Activated CD4-positive, alpha-beta T cell treated with anti-CD3 and anti-CD28 coated beads, Interleukin-2, amount 50 U/mL, for 16 hours (primary cell): ENCODE data around the gene ZNF669.
A peak's percentile ranks its signal among the peaks of the same experiment; 100 is the strongest.
"Not testable (repeated sequence)": the region's sequence is repeated elsewhere in the genome, so short reads cannot be mapped to it uniquely, and the experiment has no call there.

Experiments used
- DNase-seq: peaks from one replicate; pipeline ENCODE4 v3.0.0-alpha.2; 2020

The ZNF669 gene

DNA sequence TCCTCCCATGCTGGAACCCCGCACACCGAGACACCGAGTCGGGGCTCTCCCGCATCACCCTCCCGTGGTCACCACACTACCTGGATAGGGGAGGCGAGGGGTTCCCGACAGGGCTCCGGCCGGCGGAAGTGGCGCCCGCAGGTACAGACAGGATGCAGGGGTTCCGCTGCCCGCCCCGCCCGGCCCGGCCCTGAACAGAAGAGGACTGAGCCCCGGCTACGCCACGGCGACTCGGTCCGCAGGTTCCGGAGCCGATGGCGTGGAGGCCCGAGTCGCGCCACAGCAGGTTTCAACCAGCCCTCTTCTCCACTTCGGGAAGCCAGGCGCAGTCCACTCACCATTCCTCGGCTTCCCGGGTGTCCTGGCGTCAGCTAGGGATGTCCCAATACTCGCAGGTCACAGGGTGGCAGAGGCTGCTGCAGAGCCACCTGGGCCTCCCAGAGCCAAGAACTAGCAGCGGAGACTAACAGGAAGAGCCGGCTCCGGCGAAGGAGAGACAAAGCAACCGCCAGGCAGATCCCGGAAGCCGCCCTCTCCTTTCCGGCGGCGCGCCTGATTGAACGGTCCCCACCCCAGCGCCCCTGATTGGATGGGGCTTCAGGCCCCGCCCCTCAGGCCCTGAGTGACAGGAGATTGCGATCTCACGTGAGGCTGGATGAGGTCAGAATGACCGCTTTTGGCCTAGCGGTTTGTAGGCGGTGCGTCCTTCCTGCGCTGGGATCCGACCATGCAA, at the start of gene ZNF669:
TSS of gene ZNF669 (minus strand) at position 498 of the 733 bp plus-strand sequence. CDS start at position 341, 157 bp downstream.
- peak; percentile 95 for DNase-seq

DNA sequence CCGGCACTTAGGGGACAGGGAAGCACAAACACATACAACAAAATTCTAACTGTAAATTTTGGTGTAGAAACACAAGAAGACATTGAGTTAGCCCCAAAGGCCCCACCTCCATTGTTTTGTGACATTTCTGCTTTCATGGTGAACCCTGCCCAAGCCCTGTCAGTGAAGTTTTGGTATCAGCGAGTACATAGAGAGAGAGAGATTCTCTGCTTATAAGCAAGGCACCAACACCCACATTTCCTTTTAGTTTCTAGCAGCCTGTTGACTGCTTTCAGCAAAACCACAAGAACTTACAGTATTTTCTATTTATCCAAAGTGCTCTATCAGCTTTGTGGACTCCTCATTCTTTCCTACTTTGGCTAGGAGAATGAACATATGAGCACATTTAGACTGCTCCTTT, 43.6 kb upstream of the ZNF669 start:
- DNase-seq, result no peak

DNA sequence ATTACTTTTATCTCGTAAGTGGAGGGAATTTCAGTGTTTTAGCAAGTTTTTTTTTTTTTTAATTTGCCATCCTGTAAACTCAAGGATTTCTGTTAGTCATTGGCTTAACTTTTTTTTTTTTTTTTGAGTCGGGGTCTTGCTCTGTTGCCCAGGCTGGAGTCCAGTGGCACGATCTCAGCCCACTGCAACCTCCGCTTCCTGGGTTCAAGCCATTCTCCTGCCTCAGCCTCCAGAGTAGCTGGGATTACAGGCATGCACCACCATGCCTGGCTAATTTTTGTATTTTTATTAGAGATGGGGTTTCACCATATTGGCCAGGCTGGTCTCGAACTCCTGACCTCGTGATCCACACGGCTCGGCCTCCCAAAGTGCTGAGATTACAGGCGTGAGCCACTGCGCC, 43.0 kb upstream of the ZNF669 start:
- DNase-seq, result not testable (repeated sequence)

DNA sequence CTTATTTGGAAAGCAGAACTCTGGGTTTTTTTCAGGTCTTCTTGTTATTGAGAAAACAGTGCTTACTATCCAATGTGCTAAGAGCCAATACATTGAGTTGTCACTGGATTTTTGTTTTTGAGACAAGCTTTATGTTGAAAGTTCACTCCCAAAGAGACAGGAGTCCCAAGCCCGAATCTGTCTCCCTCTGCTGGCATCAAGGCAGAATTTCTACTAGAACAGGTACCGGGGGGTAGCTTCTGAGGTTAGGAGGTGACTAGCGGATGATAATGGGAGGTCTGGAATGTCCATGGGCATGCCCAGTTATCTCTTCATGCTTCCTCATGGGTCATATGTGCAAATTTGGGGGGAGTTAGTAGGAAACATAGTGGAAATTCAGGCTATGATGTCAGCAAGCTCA, 42.5 kb upstream of the ZNF669 start:
- no peak for DNase-seq

DNA sequence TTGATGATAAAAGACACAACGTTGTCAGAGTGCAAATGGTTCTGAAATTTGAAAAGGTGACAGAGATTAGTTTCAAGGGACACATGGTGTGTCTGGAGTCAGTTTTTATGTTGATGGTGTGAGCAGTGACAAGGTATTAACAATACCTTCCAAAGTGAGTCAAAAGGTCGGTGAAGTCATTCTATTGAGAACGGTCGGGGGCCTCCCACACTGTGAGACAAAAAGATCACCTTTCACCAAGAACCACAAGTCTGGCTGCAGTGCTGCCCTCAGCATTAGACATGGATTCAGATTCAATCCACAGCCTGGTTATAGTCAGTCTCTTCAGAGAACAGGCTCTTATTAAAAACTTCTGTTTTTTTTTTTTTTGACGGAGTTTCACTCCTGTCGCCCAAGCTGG, 41.1 kb upstream of the ZNF669 start:
- DNase-seq, result no peak

DNA sequence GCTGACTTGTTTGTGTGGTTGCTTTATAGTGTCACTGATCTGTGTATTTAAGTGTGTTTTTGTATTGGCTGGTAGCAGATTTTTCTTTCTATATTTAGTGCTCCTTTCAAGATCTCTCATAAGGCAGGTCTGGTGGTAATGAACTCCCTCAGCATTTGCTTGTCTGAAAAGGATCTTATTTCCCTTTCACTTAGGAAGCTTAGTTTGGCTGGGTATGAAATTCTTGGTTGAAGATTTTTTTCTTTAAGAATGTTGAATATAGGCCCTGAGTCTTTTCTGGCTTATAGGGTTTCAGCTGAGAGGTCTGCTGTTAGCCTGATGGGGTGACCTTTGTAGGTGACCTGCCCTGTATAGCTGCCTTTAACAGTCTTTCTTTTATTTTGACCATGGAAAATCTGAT, 35.4 kb upstream of the ZNF669 start:
- DNase-seq, result not testable (repeated sequence)

DNA sequence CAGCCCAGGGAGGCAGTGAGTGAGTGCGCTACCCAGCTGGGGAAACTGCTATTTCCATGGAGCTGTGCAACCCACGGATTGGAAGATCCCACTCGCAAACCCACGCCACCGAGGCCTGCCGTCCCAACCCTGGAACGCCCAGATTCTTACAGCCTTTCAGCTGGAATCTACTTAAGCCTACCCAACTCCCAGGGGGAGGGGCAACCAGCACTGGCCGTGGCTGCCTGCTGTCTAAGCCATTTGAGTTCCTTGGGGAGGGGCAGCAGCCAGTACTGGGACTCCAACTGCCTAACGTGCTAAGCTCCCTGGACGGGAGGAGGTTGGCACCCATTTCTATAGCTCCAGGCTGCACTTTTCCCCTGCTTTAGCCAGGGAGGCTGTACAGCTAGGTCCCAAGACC, 27.1 kb upstream of the ZNF669 start:
- DNase-seq, result no peak

DNA sequence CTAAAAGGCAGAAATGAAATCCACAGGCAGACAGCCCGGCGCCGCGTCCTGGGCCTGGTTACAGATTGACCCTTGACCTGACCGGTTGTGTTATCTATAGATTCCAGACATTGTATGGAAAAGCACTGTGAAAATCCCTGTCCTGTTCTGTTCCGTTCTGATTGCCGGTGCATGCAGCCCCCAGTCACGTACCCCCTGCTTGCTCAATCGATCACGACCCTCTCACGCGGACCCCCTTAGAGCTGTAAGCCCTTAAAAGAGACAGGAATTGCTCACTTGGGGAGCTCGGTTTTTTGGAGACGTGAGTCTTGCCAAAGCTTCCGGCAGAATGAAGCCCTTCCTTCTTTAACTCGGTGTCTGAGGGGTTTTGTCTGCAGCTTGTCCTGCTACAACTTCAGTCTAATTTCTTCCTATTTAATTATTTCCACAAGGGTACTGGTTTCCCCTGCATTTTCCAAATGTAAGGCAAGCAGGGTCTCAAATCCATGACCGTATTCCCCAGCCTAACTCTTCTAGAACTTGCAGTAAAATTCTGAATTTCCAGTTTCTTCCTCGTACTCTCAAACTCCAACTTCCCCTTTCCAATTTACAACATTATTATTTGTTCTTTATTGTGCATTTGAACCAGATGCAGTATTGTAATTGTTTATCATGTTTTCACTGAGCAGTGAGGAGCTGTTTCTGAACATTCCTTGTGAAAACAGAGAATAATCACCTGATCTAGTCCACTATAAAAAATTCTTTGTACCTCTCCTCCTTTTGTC, 23.5 kb upstream of the ZNF669 start:
- DNase-seq, result not testable (repeated sequence)

DNA sequence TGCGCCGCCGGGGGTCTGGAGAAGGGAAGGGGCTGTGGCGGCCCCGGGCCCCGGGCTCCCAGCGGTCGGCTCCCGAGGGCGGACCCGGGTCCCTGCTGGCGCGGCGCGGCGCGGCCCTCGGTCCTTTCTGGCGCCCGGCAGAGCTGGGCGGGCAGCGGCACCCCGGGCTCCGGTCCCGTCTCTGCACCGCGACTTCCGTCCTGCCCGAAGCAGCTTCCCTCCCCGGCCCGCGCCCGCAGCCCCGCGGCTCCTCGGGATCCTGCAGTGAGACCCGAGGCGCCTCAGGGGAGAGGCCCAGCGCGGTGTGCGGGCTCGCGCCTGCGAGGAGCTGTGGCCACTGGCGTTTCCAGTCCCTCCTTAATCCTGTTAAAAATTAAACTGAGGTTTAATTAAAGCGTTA, 22.4 kb upstream of the ZNF669 start:
- DNase-seq, result not testable (repeated sequence)

DNA sequence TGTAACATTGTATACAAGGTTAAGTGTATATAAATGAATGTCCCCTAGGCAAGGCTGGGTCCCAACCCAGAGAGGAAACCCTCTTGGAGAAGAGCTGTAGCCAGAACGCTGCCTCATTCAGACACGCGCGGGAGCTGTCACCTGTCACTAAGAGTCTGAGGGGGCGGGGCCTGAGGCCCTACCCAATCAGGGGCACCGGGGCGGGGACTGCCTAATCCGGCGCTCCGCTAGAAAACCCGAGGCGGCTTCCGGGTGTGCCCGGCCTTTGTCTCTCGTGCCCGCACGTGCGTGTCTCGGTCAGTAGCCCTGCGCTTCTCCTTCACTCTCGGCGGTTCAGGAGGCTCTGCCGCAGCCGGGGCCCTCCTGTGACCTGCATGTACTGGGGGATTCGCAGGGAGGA, 22.0 kb upstream of the ZNF669 start:
- DNase-seq, result not testable (repeated sequence)

DNA sequence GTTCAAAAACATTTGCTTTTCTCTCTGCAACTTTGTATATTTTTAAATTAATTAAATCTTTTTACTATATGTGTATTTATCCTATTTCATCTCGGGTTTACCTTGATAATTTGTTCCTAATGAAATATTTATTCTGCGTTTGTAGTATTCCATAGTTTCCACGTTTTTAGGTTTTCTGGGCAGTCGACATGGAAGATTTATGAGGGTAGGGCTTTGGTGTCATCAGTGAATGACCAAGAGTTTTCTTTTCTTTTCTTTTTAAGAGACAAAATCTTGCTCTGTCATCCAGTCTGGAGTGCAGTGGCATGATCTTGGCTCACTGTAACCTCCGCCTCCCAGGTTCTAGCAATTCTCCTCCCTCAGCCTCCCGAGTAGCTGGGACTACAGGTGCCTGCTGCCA, 17.2 kb upstream of the ZNF669 start:
- no peak for DNase-seq

DNA sequence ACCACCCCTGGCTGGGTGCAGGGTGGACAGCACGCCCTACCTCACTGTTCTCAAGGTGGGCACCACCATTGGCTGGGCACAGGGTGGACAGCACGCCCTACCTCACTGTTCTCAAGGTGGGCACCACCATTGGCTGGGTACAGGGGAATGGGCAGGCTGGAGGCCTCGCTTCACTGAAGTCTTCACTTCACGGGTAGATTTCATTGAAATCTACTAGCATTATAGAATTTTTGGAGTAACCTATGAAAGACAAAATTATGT, 16.2 kb upstream of the ZNF669 start:
- DNase-seq, result not testable (repeated sequence)

DNA sequence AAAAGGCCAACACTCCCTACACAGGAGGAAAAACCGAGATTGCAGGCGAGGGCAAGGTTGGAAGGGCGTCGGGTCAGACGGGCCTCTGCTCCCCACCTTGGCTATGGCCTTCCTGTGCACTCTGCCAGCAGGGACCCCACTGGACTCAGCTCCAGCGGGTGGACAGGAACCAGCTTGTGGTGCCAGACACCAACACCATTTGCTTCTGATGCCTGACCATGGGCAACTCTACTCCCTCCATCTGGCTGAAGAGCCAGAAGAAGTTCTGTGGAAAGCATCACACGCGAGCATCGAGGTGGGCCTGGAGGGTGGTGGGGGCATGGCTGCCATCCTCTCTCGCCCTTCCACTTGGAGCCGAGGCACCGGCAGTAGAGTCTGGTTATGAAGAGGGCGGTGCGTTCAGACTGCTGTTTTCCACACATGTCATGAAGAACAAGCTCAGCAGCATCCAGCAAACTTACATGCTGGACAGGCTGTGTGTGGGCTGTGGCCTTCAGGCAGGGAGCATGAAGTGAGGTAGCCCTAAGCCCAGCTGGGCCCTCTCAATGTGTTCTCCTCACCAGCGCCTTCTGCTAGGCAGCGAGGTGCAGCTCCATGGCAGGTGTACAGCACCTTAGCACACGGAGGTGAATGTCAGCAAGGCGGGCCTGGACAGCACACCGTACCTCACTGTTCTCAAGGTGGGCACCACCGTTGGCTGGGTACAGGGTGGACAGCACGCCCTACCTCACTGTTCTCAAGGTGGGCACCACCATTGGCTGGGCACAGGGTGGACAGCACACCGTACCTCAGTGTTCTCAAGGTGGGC, 15.6 kb upstream of the ZNF669 start:
- DNase-seq, result no peak

DNA sequence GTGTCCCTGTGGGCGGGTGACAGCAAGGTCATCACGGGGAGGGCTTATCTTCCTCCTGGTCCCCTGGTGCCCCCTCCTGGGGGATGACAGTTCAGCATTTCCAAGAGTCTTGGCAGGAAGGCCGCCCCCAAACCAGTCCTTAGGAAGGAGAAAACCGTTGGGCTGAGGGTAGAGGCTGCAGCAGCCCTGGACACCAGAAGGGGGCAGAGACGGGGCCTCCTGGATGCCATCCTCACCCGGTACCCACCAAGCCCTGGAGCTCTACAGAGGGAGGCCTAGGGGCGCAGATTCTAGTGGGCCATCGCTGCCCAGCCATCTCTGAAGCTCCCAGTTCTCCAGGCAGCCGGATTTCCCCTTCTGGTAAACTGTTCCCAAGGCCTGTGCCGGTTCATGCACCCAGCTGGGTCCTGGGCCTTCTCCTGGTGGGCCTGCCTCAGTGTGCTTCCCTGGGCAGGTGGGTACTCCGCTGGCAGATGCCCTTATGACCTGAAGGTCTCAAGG, 14.8 kb upstream of the ZNF669 start:
- peak; percentile 10 for DNase-seq

DNA sequence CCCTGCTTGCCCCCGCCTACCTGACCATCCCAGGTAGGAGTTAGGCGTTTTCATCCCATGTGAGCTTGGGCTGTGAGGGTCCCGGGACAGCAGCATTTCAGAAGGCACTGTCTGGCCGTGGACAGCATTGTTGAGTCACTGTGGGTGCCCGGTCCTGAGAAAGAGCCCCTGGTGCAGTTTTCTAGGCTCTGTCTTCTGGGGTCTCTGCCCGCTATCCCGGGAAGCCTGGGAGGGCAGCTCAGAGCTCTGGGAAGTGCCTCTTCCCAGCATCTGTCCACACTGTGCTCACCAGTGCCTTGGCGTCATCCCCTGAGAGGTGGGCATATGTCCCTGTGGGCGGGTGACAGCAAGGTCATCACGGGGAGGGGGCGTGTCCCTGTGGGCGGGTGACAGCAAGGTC, 11.4 kb upstream of the ZNF669 start:
- no peak for DNase-seq

DNA sequence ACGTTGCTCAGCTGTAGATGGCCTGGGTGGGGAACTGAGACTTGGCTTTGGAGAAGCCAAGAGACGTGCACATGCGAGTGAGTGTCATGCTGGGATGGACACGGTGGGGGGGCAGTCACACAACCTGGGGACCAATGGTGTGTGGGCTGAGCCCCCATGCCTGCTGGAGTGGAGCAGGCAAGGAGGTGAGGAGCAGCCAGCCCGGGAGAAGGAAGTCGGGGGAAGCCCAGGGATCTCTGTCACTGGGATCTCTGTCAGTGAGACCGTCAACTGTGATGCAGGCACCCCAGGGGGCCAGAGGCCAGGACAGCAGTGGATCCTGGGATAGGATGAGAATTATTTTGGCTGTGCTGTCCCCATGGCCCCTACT, 11.0 kb upstream of the ZNF669 start:
- no peak for DNase-seq

DNA sequence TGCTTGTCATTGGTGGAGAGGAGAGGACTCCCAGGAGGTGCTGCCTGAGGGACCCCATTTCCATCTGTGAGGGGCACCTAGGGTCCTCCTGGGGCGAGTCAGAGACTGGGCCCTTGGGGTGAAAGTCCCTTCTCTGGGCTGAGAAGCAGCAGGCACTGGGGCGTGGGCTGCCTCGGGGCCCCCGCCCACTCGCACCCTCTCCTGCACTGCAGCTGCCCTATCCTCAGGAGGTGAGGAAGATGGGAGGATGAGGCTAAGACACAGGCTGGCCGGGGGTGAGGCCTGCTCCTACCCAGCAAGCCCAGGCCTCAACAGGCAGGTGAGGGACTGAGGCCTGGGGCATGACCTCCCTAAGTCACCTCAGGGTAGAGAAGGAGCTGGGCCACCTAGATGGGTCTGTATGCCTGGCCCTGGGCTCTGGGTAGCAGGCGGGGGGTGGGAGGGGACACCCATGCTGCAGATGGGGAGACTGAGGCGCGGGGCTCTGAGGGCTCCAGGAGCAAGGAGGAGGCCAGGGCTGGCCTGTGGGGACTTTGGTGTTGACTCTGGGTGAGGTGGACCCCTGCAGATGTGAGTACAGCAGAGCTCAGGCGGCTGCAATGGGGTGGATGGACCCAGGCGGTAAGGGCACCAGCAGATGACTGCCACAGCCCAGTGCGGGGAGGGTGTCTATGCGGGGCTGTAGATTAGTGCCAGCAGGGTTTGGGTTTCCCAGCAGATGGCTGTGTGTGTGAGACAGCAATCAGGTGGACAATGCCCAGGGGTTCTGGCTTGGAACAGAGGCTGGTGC, 10.4 kb upstream of the ZNF669 start:
- no peak for DNase-seq

DNA sequence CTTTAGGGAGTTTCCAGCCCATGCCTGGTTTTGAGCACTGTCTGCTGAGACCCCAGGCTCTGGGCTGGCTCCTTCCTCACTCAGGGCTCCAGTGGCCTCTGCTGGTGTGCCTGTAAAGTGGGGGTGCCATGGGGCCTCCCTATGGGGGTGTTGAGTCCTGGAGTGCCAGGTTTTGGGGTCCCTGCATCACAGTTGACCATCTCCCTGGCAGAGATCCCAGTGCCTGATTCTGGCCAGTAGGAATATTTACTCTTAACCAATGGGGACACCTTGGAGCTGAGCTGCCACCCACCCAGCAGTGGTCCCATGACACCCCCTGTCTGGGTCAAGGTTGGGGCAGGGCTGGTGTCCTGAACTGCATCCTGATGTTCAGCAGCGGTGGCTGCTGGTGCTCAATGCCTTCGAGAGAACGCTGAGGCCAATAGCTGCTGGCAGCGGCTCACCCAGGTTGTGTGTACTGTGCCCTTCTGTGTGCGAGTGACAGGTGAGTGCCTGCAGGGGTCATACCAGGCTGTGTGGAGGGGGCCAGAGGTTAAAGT, 9.6 kb upstream of the ZNF669 start:
- DNase-seq, result no peak

DNA sequence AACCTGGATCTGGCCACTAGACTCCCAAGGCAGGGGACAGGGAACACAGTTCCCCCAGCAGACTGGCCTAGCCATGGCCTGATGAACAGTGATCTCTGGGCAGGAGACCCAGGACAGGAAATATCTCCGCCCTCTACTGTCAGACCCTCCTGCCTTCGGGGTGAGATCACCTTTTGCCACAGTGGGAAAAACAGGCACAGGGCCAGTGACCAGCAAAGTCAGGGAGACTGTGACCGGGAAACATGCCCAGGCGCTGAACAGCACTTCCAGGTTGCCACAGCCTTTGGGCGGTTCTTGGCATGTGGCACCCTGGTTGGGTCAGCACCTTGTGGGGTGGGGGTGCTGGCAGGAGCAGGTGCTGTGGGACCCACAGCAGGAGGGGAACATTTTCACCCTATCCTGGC, 8.9 kb upstream of the ZNF669 start:
- no peak for DNase-seq

DNA sequence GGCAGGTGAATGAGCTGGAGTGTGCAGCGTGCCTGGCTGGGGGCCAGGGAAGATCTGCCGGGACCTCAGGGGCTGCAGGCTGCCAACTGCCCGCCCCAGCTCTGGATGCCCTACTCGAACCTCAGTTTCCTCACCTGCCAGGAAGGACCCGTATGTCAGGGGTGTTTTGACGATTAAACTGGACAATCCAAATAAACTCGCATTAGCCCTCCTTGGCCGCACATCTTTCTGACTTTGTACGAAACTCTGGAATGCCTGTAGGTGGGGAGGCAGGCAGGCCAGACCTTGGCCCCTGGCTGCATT, 8.3 kb upstream of the ZNF669 start:
- no peak for DNase-seq

DNA sequence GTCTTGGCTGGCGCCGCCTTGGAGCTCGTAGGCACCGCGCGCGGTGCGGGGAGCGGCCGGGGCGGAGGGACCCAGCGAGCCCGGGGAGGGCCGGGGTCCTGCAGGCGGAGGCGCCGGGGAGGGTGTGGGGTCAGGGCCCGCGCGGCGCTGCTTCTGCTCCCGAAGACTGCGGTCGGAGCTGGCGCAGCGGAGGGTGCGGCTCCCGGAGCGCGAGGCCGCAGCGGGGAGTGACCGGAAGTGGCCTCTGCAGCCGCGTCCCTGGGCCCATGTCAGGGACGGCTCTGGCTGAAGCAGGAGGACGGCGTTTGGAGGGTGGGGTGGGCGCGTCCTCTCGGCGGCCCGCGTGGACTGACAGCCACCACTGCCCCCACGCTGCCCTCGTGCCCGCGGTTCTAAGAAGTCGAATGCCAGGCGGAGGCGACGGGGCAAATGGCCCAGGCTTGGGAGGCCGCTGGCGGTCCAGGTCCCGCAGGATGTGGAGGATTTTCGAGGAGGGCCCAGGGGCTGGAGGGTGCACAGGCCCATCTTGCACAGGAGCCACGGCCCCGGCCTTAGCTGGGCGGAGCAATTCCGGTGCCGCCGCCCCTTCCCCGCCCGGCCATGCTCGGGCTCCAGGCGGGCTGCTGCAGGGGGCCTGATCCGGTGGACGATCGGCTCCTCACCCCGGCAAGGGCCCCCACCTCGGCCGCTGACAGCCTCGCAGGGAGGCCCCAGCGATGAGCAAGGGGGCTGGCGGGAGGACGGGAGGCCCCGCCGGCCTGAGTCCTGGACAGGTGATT, 7.7 kb upstream of the ZNF669 start:
- DNase-seq, result no peak

DNA sequence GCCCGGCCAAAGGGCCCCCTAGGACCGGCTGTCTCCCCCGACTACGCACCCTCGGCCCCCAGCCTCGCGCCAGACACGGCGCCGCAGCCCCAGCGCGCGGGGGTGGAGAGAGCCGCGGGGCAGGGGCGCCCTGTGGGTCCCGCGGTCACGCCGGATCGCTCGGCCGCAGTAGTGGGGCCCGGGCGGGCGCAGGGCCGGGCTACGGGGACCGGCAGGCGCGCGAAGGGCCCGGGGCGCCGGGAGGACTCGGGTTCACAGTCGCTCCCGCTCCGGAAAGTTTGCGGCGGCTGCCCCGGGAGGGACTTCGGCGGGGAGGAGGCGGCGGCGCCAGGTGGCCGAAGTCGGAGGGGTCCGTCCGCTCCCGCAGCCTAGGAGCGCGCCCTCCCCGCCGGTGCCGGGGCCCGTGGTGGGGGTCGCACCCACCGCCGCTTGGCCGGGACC, 7.1 kb upstream of the ZNF669 start:
- DNase-seq, result no peak
